NCI-H526 (cell line): Measurements from ENCODE around the gene SPTAN1.
"Not testable (repeated sequence)": the region's sequence is repeated elsewhere in the genome, so short reads cannot be mapped to it uniquely, and the experiment has no call there.

Experiments used
- DNase-seq, 2 experiments: peaks; one replicate each; lab custom pipeline; 2025; lab: John Stamatoyannopoulos, UW

The SPTAN1 gene

GRCh38 chr9:128666481-128666941 is 114.1 kb downstream of the SPTAN1 start:
- DNase-seq: not testable (repeated sequence)

- DNase-seq: no peak
Measured at GRCh38 chr9:128669786-128670185, 117.4 kb downstream of the SPTAN1 start.

- no peak for DNase-seq
Measured at GRCh38 chr9:128675382-128675781, 123.0 kb downstream of the SPTAN1 start.

GRCh38 chr9:128677794-128678193 is 125.4 kb downstream of the SPTAN1 start:
- no peak for DNase-seq
